GM18499 (cell line): Measurements from ENCODE around the gene EML3.
A peak's percentile ranks its signal among the peaks of the same experiment; 100 is the strongest.
"Not testable (repeated sequence)": the region's sequence is repeated elsewhere in the genome, so short reads cannot be mapped to it uniquely, and the experiment has no call there.

Experiments used
- ATAC-seq: cut with Tn5 transposase; IDR thresholded peaks from one replicate; pipeline ENCODE4 v1.9.1; 2021; ENCODE audit warnings: moderate number of reproducible peaks; ENCODE audit not compliant: insufficient read depth, unreplicated experiment

Gene EML3, protein sequence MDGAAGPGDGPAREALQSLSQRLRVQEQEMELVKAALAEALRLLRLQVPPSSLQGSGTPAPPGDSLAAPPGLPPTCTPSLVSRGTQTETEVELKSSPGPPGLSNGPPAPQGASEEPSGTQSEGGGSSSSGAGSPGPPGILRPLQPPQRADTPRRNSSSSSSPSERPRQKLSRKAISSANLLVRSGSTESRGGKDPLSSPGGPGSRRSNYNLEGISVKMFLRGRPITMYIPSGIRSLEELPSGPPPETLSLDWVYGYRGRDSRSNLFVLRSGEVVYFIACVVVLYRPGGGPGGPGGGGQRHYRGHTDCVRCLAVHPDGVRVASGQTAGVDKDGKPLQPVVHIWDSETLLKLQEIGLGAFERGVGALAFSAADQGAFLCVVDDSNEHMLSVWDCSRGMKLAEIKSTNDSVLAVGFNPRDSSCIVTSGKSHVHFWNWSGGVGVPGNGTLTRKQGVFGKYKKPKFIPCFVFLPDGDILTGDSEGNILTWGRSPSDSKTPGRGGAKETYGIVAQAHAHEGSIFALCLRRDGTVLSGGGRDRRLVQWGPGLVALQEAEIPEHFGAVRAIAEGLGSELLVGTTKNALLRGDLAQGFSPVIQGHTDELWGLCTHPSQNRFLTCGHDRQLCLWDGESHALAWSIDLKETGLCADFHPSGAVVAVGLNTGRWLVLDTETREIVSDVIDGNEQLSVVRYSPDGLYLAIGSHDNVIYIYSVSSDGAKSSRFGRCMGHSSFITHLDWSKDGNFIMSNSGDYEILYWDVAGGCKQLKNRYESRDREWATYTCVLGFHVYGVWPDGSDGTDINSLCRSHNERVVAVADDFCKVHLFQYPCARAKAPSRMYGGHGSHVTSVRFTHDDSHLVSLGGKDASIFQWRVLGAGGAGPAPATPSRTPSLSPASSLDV

DNA sequence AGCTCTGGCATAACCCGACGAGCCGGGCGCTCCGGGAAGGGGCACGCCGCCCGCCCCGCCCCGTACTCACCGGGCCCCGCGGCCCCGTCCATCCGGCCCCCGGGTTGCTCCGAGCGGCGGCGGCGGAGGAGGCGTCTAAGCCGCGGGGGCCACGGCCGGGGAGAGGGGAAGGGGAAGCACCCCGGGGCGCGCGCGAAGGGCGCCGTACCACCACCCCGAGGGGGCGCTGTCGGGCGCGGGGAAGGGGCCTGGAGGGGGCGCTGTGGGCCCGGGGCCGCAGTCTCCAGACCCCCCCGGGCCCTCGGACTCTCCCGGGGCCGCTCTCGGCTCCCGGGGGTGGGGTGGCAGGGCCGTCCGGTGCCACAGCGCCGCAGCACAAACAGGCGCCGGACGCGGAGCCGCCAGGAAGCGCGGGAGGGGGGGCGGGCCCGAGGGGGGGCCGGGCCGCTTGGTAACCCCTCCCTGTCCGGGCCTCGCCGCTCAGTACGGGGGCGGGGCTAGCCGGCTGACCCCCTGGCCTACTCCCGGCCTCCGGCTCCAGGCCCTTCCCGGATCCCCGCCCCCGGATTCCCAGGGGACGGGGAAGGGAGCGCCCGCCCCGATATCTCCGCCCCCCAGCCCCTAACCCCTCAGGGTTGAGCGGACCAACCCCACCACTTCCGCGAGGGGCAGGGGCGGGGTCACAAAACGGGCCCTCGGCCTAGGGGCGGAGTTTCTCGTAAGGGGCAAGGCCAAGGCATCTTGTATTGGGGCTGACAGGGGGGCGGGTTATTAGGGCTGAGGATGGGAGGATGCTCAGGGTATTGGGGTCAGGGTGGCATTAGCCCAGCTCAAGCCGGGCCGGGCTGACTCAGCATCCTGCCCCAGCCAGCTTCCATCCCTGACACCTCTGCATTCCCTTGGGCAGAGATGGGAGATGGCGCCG is at the start of gene EML3, which contains the start of gene ROM1:
TSS of gene EML3 (minus strand) at position 410 of the 925 bp plus-strand sequence. CDS start at position 92, 318 bp downstream.
TSS of gene ROM1 (plus strand) at position 892 of the 925 bp plus-strand sequence. CDS start at position 917, 25 bp downstream.
- ATAC-seq = no peak

DNA sequence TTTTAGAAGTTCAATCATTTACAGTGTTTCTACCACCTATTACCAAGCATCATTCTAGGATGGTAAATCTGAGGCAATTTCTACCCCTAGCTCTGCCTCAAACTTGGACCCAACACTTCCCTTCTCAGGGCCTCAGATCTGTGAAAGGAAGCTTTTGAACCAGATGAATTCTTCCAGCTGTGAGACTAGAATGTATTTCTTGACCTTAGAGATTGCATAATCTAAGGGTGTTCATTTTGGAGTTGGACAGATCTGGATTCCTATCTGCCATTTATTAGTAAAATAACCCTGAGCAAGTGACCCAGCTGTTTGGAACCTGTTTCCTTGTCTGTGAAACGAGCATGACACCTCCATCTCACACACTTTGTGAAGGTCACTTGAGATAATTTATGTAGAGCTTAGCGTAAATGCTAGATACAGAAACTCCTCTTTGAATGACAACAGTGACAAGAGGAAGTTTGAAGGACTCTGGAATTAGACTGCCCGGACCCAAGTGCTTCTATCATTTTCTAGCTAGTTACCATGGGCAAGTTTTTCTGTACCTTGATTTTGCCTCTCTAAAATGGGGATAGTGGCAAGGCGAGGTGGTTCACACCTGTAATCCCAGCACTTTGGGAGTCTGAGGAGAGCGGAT is 44.3 kb upstream of the EML3 start:
- ATAC-seq = no peak

DNA sequence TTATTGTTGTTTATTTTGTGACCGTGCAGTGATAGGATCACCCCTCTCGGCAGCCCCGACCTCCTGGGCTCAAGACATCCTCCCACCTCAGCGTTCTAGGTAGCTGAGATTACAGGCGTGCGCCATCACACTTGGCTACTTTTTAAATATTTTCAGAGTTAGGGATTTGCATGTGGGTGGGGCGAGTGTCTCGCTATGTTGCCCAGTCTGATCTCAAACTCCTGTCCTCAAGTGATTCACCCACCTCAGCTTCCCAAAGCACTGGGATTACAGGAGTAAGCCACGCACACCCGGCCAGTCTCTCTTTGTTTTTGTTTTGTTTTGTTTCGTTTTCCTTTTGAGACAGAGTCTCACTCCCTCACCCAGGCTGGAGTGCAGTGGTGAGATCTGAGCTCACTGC is 41.7 kb upstream of the EML3 start:
- ATAC-seq = no peak

DNA sequence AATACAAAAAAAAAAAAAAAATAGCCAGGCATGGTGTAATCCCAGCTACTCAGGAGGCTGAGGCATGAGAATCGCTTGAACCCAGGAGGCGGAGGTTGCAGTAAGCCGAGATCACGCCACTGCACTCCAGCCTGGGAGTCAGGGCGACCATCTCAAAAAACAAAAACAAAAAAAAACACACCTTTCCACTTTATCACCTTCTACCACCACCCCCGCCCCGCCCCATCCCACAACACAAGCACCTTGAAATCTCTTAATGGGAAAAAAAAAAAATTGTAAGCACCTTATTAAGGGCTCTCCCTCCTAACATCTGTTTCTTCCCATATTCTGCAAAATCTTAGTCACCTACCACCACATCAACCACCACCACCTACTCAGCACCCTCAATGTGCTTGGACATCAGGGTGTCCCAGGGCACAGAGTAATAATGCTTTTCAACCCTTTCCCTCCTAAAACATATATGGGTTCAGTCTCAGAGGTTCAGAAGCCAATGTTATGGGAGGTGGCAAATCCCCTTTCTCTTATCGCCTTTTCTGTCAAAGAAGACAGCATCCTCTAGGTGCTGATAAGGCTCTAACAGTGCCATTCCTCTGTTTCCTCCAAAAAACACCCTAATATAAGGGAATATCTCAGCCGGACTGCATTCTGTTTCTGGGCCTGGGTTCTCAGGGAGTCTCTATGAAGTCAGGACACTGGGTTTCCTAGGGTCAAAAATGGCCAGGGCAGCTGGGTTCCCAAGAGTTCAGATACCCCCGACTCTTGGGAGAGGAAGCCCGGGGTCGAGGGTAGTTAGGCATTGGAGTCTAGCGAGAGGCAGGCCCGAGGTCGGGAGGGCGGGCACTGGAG is 39.8 kb upstream of the EML3 start:
- ATAC-seq = no peak

DNA sequence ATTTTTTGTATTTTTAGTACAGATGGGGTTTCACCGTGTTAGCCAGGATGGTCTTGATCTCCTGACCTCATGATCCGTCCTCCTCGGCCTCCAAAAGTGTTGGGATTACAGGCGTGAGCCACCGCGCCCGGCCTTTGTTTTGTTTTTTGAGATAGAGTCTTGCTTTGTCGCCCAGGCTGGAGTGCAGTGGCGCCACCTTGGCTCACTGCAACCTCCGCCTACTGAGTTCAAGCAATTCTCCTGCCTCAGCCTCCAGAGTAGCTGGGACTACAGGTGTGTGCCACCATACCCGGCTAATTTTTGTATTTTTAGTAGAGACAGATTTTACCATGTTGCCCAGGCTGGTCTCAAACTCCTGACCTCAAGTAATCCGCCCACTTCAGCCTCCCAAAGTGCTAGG is 37.7 kb upstream of the EML3 start:
- ATAC-seq = not testable (repeated sequence)

DNA sequence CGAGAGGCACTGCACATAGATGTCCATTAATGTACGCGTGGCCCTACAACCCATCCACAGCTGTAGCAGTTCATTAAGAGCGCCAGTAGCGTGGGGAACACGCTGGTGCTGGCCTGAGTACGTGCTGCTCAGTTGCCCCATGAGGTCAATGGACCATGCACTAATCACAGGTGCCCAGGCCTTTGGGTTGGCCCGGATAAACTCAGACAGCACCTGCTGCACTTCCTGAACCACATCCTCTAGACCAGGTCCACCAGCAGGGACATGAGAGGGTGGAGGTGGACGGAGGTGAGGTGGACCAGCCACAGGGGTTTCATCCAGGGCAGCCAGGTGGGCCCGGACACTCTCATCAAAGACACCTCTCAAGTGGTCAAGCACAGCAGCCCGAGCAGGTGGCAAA is 36.9 kb upstream of the EML3 start:
- ATAC-seq = no peak

DNA sequence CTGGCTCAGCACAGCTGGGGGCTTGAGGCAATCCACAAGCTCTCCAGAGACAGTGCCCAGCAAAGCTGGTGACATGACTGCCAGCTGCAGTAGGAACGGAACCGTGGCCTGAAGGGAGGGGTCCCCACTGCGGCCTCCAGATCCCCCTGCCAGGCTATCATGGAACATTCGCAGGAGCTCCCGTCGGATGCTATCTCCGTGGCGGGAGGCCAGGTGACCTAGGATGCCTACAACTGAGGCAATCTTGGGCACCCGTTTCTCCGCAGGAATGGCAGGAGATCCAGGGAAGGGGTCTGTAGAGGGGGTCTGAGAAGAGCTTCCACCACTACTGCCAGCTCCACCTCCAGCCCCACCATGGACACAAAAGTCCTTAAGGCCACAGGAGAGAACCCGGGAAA is 36.4 kb upstream of the EML3 start:
- ATAC-seq = no peak

DNA sequence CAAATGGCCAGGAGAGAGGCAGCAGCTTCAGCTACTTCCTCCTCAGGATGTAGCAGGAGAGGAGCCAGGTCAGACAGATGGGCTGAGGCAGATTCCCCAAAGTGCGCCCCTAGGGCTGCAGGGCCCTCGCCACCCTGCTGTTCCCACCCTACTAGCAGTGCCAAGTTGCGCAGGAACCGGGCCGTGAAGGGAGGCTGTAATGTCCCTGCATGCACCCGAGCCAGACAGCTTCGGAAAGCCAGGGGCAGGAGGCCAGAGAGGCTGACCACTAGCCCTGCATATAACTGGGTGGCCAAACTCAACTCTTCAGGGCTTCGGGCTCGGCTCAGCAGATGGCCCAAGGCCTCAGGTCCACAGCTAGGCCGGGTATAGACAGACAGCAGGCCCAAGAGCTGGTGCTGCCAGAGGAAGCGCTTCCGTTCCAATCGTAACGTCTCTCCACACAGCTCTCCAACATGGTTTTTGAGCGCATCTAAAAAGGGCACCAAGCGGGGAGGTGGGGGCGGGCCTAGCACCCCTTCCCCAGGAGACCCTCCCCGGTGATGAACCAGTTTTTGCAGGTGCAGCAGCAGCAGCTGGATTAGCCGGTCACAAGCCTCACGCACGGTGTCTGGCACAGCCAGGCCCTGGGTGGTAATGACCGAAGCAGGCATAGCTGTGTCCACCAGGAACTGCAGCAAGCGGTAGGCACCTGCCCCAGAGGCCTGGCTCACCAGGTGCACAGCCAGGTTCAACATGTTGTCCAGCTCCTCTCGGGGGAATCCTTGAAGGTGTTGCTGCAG is 35.8 kb upstream of the EML3 start:
- ATAC-seq = no peak

DNA sequence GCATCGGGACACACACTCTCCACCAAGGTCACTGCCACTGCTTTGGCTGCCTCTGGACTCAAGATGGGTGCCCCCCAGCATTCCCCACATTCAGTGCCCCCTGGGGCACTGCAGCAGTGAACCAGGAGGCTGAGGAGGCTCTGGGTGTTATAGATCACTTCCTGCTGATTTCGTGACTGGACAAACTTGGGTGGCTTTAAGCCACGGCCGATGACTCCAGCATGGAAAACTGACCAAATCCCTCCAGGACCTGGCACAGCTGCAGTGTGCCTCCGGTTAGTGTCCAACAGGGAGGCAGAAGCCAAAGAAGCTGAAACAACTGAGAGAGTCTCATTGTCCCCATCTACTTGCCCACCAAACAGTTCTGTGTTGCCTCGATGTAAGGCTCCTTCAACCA is 35.0 kb upstream of the EML3 start:
- no peak for ATAC-seq

DNA sequence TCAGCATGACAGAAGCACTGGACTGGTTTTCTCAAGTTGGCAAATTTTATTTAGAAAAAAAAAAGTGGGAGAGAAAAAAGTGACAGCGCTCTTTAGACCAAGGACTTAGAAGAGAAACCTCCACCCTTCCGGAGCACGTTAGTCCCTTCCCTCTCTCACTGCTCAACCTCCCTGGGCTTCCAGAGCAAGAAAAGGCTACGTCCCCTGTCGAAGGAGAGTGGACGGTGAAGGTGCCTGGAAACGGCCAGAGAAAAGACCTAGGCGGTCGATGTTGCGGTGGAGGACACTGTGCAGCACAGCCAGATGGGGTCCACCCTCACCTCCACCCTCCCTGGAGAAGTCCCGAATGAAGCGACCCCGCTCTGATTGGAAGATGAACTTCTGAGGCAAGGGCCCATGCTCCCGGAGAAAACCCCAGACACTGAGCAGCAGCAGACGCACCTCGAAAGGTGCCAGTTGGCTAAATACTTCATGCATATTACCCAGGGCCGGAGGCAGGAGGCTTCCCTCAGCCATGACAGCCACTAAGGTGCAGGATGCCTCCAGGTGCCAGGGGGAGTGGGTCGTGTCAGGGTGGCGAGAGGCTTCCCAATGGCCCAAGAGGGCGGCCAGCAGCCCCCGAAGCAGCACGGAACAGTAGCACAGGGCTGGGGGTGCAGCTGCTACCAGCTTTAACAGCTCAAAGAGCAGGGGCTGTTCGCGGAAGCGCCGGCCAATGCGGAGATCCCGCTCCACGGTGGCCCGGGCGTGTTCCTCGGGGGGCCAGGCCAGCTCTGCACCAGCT is 34.4 kb upstream of the EML3 start:
- no peak for ATAC-seq

DNA sequence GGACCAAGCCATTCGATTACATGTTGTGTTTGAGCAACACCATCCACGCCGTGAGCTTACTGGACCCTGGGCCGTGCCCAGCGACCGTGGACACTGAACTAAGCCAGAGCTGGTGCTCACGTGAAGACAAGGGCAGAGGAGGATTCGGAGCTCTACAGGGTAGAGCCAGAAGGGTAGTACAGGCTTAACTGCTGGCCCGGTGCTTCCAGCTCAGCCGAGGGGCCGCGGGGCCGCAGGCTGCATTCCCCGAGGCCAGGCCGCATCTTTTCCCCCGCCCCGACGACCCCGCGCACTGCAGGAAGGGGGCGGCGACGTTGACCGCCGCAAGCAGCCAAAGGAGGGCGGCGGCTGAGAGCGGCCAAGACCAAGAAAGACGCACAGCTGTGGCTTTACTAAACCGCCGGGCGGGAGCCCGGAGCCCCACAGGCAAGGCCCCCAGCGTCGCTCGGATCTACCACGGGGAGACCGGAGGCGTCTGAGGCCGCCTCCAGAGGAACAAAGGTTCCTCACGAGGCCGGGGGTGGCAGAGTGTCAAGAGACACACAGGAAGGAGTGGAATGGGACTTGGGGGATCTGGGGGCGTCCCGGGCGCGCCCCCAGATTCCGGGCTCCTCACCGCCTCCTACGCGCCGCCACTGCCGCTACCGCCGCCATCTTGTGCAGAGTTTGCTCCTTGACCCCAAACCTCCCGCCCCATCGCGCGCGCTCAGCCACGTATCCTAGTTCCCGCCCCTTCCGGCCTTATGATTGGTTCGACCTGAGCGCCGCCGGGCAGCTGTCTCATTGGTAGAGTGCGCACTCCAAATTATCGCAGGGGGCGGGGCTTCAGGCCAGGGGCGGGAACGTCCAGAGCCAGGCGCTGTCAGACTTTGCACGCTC is 33.6 kb upstream of the EML3 start, which contains the start of gene GANAB:
TSS of gene GANAB (minus strand) at position 668 of the 879 bp plus-strand sequence. CDS start at position 654, 14 bp downstream.
- peak; percentile 75 for ATAC-seq

DNA sequence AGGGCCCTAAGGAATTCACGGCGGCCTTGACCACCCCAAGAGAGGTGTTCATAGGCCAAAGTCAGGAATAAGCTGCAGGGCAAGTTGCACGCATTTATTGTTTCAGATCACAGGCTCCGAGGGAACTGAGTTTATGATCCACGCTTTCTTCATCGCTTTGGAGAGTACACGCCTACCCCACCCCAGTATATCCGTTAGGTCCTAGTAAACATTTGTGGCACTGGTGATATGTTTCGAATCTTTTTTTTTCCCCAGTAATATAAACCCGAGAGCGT is 33.0 kb upstream of the EML3 start:
- no peak for ATAC-seq

DNA sequence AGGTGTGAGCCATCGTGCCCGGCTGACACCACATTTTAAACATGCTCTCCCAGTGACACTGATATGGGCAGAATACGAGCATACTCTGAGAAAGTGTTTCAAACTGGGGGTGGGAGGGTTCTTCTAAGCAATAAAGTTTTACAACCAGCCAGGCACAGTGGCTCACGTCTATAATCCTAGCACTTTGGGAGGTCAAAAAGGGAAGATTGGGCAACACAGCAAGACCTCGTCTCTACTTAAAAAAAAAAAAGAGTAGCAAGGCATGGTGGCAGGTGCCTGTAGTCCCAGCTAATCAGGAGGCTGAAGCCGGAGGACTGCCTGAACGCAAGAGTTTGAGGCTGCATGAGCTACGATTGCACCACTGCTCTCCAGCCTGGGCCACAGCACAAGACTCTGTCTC is 31.6 kb upstream of the EML3 start:
- ATAC-seq = no peak

DNA sequence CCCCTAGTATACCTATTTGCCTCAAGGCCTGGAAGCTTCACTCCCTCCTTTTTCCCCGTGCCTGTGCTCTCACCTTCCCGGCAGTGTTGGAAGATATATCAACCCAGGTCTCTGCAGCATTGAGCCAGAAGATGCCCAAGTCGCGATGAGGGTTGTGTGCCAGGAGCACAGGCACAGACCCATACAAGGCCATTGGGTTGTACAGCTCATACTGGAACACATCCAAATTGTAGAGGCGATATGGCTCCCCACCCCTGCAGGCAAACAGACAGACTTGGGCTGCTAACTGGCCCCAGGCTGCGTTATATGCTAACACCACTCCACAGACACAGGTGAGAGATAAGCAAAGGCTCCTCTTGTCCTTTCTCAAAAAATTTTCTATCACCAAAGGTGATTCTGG is 19.9 kb upstream of the EML3 start:
- no peak for ATAC-seq

DNA sequence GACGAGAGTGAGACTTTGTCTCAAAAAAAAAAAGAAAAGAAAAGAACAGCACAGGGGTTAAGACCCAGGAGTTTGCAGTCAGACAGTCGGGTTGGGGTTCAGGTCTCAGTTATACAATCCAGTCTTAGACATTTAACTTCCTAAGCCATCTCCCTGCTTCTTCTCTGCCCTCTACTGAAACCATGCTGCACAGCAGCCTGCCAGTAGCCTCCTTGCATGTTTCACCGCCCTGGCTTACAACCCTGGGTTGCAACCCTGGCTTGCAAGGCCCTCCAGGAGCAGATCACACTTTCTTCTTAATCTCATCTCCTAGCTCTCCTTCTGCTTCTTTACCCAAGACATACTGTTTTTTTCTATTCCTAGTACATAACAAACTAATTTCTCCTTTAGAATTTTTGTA is 15.1 kb upstream of the EML3 start:
- no peak for ATAC-seq

DNA sequence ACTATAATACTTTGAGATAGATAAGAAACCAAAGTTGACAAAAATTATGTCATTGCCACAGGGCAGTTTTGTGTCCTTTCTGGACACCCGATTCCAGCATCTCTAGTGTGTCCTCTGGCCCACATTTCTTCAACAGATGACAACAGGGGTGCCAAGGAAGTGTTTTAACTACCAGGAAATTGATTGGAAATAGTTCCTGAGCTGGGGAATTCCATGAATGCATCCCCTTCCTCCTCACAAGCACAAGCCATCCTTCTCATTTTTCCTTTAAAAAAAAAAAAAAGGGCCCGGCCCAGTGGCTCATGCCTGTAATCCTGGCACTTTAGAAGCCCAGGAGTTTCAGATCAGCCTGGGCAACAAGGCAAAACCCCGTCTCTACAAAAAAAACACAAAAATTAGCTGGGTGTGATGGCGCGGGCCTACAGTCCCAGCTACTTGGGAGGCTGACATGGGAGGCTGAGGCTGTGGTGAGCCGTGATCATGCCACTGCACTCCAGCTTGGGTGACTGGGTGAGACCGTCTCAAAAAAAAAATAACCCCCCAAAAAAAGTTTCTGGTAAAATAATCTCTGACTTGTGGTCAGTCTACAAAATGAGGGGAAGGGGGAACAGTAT is 10.0 kb upstream of the EML3 start:
- no peak for ATAC-seq
